Neuron (in vitro differentiated cells): ENCODE measurements around the gene DDAH1.

Experiments used
- H2AFZ ChIP-seq: one replicate; pipeline ENCODE4 v1.6.1; 2013; ENCODE audit warnings: low read depth, mild to moderate bottlenecking, inconsistent platforms, low read length, moderate library complexity
- H3K27me3 ChIP-seq: one replicate; pipeline ENCODE4 v1.6.1; 2013; ENCODE audit warnings: low read length; ENCODE audit not compliant: insufficient read depth
- H3K36me3 ChIP-seq: one replicate; pipeline ENCODE4 v1.6.1; 2013; ENCODE audit warnings: low read length; ENCODE audit not compliant: insufficient read depth
- H3K4me1 ChIP-seq: one replicate; pipeline ENCODE4 v1.6.1; 2013; ENCODE audit warnings: low read length; ENCODE audit not compliant: insufficient read depth
- H3K4me3 ChIP-seq: 2 replicates; pipeline ENCODE4 v1.5.1; 2013; ENCODE audit warnings: mild to moderate bottlenecking, low read length, moderate library complexity
- H3K9me3 ChIP-seq: one replicate; pipeline ENCODE4 v1.6.1; 2013; ENCODE audit warnings: low read length

Gene DDAH1

DNA sequence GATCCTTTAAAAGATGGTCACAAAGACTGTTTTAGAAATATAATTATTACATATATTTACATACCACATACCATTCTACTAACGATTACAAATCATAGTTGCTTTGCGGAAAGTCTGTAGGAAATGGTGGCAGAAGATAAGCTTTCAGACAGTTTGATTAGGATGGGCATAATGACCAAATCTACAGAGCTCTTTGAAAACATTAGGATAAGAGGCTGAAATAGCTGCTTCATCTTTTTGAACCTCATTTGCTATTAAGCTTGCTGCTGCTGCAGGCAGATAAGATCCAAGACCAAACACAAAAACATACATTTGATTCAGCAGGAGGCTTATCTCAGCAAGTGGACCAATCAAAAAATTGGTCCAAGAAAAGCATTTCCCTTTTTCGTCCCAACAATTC is 47.1 kb downstream of the DDAH1 start:
- H3K36me3 ChIP-seq = no peaks in the 10 kb centered on the region
- peaks cover 6% of the 10 kb centered on the region for H3K9me3 ChIP-seq
- H3K27me3 ChIP-seq = no peaks in the 10 kb centered on the region
- H3K4me1 ChIP-seq = no peaks in the 10 kb centered on the region
- no peak overlapping the region for H2AFZ ChIP-seq
- H3K4me3 ChIP-seq = no peak overlapping the region

DNA sequence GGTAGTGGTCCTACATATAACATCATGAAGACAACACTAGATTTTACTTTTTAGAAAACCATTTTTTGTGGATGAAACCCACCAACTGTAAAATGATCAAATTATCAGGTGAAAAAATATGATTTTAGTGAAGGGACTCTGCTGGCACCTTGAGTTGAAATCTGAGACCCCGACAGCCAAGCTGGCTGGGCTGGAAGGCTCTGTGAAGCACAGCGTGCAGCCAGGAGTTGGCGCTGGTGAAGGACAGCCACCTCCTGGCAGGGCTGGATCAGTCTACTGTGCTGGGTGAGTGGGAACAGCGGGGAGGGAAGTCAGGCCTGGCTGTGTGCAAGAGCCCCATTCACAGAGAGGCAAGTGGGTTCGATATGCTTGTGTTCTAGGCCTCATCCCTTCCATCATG is 47.9 kb downstream of the DDAH1 start:
- no peak overlapping the region for H3K4me3 ChIP-seq
- peaks cover 6% of the 10 kb centered on the region for H3K9me3 ChIP-seq
- H3K36me3 ChIP-seq = no peaks in the 10 kb centered on the region
- H3K27me3 ChIP-seq = no peaks in the 10 kb centered on the region
- H2AFZ ChIP-seq = no peak overlapping the region
- peaks cover 3% of the 10 kb centered on the region for H3K4me1 ChIP-seq

DNA sequence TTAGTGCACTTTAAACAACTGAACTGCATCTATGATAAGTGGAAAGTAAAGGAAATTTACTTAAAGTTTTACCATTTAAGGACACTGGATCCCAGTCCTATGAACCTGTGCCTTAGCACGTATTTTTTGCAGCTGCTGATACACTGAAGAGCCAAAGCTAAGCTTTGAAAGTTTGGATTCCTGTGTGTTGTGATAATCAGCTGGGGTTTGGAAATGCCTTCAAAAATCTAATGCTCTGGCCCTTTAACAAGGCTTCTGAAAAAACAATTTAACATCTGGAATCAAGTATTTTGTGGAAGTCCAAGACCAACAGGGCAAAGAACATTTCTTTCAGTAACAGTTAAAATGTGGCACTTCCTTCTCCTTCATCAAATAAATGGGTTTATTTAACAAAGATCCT is 51.8 kb downstream of the DDAH1 start:
- no peaks in the 10 kb centered on the region for H3K36me3 ChIP-seq
- H3K9me3 ChIP-seq = no peaks in the 10 kb centered on the region
- H2AFZ ChIP-seq = no peak overlapping the region
- no peaks in the 10 kb centered on the region for H3K27me3 ChIP-seq
- peaks cover 11% of the 10 kb centered on the region for H3K4me1 ChIP-seq
- no peak overlapping the region for H3K4me3 ChIP-seq

DNA sequence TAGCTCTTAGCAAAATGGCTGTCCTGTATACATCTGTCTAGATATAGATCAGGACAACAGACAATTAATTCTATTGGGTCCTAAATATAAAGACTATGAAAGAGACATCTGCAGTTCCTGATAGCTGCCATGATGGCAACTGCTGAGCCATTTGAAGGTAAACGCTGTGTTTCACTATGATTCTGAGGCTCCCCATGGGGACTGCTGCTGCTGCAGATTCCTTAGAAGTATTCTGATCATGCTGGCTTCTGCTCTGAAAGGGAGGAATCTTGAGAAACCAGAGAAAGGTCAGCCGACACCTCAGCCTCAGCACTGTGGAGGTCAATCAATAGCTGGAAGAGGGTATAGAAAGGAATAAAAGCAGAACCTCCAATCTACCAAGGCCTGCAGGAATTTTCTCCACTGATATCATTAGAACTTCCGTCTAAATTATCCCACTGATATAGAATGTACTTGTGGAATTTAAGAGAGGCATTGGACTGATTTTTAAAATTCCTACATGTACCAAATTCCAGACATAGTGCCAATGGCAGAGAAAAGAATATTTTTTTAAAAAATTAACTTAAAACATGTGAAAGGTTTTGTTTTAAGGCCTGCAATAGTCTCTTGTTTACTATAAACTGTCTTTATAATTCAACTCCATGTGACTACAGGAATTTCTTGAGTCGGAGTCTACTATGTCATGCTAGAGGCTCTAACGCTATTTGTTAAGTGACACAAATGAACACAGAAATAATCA is 53.2 kb downstream of the DDAH1 start:
- no peaks in the 10 kb centered on the region for H3K9me3 ChIP-seq
- H3K36me3 ChIP-seq = no peaks in the 10 kb centered on the region
- H2AFZ ChIP-seq = no peak overlapping the region
- peaks cover 21% of the 10 kb centered on the region for H3K4me1 ChIP-seq
- H3K4me3 ChIP-seq = no peak overlapping the region
- H3K27me3 ChIP-seq = no peaks in the 10 kb centered on the region

DNA sequence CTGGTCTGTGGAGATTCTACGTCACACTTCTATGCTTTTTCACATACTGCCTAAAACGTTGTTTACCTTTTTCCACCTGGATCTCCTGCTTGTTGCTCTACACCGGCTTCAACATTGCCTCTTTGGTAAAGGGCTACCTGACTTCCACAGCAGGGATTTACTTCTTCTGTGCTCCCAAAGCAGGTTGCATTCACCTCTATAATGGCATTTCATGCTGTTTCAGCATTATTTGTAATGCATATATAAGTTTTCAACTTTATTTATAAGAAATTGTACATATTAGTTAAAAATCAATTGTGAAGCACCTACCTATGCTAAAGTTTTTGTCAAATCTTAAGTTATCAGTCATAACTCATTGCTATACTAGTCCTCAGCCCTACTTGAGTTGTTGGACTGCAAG is 55.4 kb downstream of the DDAH1 start:
- H2AFZ ChIP-seq = no peak overlapping the region
- no peaks in the 10 kb centered on the region for H3K9me3 ChIP-seq
- H3K27me3 ChIP-seq = no peaks in the 10 kb centered on the region
- peaks cover 31% of the 10 kb centered on the region for H3K4me1 ChIP-seq
- H3K36me3 ChIP-seq = no peaks in the 10 kb centered on the region
- no peak overlapping the region for H3K4me3 ChIP-seq

DNA sequence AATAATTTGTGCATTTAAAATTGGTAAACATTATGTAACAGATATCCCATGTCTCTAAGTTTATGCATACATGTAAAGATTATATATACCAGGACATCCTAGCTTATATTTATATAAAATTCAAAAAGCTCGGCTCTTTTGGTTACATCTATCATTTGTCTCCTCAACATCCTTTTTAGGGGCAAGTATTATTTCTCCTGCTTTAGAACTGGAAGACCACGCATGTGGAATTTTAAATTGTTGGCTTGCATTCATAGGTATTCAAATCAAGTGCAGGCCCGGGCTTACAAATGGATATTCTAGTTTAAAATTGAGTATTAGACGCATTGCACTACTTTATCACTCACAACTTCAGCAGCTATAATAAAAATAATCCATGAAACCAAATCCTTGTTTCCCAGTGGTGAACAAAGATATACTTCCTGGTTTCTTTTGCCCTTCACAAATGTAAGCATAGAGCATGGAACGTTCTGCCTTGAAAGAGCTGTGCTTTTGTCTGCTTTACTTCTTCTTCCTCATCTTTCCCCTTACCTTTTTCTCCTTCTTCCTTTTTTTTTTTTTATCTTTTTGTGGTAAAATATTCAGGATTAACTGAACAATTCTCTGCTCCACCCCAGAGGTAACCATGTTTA is 57.1 kb downstream of the DDAH1 start:
- H3K36me3 ChIP-seq = no peaks in the 10 kb centered on the region
- peak overlapping the region; percentile 37 for H3K4me3 ChIP-seq
- H3K9me3 ChIP-seq = no peaks in the 10 kb centered on the region
- H3K4me1 ChIP-seq = peaks cover 31% of the 10 kb centered on the region
- H2AFZ ChIP-seq = no peak overlapping the region
- H3K27me3 ChIP-seq = no peaks in the 10 kb centered on the region

DNA sequence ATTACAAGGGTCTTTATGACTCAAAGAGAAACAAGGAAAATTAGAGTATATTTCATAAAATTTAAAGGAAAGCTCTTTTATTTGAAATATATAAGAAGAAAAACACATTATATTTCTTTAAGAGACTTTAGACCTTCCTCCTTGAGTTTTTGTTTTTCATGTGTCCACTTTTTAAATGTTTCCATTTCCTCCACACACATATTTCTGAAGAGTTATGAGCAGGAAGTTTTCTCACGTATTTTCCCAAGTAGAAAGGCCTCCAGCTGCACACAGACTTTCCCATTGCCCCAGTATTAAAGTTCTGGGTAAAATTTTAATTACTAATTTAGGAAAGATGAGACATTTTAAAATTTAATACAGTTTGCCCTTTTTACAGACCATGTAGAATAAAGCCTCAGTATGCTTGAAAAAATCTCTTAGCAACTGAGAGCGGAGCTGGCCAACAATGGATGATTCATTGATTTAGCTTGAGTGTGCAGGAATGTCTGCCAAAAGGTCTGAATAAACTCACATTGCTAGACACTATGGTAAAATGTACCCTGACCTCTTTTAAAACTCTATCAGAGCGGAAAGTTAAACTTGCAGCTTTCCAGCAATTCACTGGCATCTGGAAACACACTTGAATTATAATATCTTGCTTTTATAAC is 57.9 kb downstream of the DDAH1 start:
- Histone ChIP-seq H3K4me1 (peaks cover 28% of the 10 kb centered on the region), H3K4me3 (peak overlapping the region; percentile 37), H3K36me3 (no peaks in the 10 kb centered on the region), H3K27me3 (no peaks in the 10 kb centered on the region), H2AFZ (peak overlapping the region; percentile 18), H3K9me3 (no peaks in the 10 kb centered on the region)

DNA sequence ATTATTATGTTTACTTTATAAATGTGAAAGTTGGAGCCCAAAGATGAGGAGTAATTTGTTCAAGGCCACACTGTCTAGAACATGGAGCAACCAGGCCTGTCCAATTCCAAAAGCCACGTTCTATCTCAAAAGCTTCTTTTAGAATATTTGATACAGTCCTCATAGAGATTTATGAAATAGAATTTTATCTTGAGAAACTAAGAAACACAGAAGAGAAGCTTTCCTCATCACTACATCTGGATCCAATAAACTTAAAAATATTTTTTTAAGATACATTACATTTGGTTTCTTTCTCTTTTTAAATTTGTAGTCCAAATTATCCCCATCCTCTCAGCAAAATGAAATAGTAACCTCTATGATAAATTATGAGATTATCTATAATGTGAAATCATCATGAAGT is 58.9 kb downstream of the DDAH1 start:
- peaks cover 26% of the 10 kb centered on the region for H3K4me1 ChIP-seq
- no peaks in the 10 kb centered on the region for H3K27me3 ChIP-seq
- H3K36me3 ChIP-seq = no peaks in the 10 kb centered on the region
- no peak overlapping the region for H2AFZ ChIP-seq
- H3K4me3 ChIP-seq = no peak overlapping the region
- H3K9me3 ChIP-seq = no peaks in the 10 kb centered on the region

DNA sequence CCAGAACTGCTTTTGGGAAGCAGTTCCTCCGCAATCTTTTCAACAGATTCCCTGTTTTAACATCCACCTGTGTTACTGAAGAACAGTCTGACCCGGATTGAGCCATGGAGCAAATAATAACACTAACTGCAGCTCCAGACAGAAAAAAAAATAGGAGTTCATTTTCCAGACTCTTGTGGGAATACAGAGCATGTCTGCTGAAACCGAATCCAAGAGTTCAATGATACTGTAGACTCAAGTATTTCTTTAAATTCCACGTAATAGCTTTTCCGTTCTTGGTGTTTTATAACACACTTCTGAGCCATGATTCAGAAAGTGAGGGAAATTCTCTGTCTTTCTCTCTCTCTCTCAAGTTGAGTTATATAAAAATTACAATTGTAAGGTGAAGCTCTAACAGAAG is 60.6 kb downstream of the DDAH1 start:
- H3K36me3 ChIP-seq = no peaks in the 10 kb centered on the region
- no peaks in the 10 kb centered on the region for H3K9me3 ChIP-seq
- no peak overlapping the region for H2AFZ ChIP-seq
- H3K4me1 ChIP-seq = peaks cover 31% of the 10 kb centered on the region
- H3K27me3 ChIP-seq = no peaks in the 10 kb centered on the region
- H3K4me3 ChIP-seq = no peak overlapping the region

DNA sequence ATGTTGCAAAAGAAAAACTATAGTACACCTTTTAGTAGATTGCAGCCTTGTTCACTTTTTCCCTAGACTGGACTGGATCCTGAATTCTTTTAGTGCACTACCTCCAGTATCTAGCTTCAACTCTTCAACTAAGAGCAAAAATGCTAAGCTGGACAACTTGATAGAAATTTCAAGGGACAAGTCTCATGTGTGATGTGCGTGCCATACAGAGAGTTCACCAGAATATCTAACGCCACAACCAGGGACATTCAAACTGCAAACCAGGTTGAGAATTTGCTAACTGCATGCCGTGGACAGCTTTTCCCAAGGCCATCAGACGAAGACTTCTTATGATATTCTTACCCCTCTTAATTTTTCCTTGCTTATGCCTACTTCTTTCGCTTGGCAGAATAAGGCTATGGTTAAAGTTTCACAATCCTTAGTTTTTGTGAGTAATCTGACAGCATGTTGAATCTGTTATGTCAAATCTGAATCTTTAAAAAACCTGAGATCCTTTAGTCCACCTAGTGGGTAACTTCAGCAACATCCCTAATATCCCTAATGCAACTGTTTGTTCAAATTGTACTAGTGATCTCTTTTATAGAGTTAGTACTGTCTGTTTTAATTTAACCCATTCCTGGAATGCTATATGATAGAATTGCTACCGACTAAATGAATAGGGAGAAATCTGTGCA is 66.4 kb downstream of the DDAH1 start:
- Histone ChIP-seq H3K4me3 (no peak overlapping the region), H2AFZ (no peak overlapping the region), H3K27me3 (no peaks in the 10 kb centered on the region), H3K36me3 (no peaks in the 10 kb centered on the region), H3K9me3 (no peaks in the 10 kb centered on the region), H3K4me1 (peaks cover 6% of the 10 kb centered on the region)

DNA sequence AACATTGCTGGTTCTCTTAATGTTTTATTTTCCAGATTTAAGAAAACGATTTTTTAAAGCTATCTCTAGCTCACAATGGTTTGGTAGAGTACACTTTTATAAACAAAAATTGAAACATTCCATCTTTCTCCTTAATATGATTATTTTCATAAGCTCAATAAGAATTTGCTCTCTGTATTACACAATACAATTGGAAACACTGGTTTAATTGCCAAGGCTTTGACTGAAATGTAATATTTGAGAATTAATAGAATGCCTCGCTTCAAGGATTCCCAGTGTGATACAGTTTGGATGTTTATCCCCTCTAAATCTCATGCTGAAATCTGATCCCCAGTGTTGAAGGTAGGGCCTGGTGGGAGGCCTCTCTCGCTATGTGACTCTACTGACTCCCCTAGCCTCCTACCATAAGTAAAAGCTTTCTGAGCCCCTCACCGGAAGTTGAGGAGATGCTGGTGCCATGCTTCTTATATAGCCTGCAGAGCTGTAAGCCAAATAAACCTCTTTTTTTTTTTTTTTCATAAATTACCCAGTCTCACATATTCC is 67.4 kb downstream of the DDAH1 start:
- Histone ChIP-seq H3K9me3 (no peaks in the 10 kb centered on the region), H3K36me3 (no peaks in the 10 kb centered on the region), H2AFZ (no peak overlapping the region), H3K27me3 (no peaks in the 10 kb centered on the region), H3K4me1 (peaks cover 6% of the 10 kb centered on the region), H3K4me3 (no peak overlapping the region)

DNA sequence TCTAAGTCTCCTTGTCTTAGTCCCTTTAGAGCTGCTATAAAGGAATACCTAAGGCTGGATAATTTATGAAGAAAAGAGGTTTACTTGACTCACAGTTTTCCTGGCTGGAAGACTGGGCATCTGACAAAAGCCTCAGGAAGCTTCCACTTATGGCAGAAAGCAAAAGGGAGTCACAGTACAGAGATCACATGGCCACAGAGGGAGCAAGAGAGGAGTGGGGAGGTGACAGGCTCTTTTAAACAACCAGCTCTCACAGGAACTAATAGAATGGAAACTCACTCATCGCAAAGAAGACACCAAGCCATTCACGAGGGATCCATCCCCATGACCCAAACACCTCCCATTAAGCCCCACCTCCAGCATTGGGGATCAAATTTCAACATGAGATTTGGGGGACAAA is 68.8 kb downstream of the DDAH1 start:
- peaks cover 6% of the 10 kb centered on the region for H3K4me1 ChIP-seq
- H3K4me3 ChIP-seq = no peak overlapping the region
- H3K27me3 ChIP-seq = no peaks in the 10 kb centered on the region
- H2AFZ ChIP-seq = no peak overlapping the region
- H3K9me3 ChIP-seq = no peaks in the 10 kb centered on the region
- H3K36me3 ChIP-seq = no peaks in the 10 kb centered on the region

DNA sequence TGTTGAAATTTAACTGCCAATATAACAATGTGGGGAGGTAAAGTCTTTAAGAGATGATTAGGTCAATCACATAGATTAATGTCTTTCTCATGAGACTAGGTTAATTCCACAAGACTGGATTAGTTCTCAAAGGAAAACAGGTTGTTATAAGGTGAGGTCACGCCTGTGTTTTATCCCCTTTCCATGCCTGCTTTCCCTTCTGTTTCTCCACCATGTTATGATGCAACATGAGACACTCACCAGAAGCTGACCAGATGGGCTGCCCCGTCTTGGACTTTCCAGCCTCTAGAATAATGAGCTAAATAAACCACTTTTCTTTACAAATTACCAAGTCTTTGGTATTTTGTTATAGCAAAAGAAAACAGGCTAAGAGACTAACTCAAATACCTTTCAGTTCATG is 70.8 kb downstream of the DDAH1 start:
- Histone ChIP-seq H3K36me3 (no peaks in the 10 kb centered on the region), H2AFZ (no peak overlapping the region), H3K4me1 (no peaks in the 10 kb centered on the region), H3K27me3 (no peaks in the 10 kb centered on the region), H3K9me3 (no peaks in the 10 kb centered on the region), H3K4me3 (no peak overlapping the region)
